Thyroid gland (tissue), 4 donors: ENCODE data around the gene ELMO1.

Experiments used
- CTCF ChIP-seq, 6 experiments: fragments of 200-600 bp in 3 of 6; fragments of 450-650 bp in 3 of 6; sonication (generic) in 3 of 6; IDR thresholded peaks; one replicate each; pipeline ENCODE4 v1.5.1; 2016 to 2019; ENCODE audit warnings: antibody characterized with exemption in 6 of 6, mild to moderate bottlenecking in 2 of 6, inconsistent platforms in 1 of 6, moderate library complexity in 1 of 6
- POLR2A ChIP-seq, 2 donors: fragments of 450-650 bp; IDR thresholded peaks; one replicate each; pipeline ENCODE4 v1.6.1; 2017; ENCODE audit warnings: antibody characterized with exemption in 2 of 2, mild to moderate bottlenecking in 2 of 2, moderate library complexity in 1 of 2

GRCh38 chr7:37109016-37109683 is 339.5 kb downstream of the ELMO1 start:
- TF ChIP-seq CTCF (IDR thresholded peaks at IDR 0.05) = no peak
- no peak for TF ChIP-seq POLR2A (IDR thresholded peaks at IDR 0.05)
